Nucleus accumbens (tissue), 56 donors: ENCODE results near the gene GFER.

ENCODE experiments used
- DNase-seq, 56 donors: peaks; one replicate each; lab custom pipeline; 2025; lab: John Stamatoyannopoulos, UW

GFER gene

GRCh38 chr16:1989209-1990100, 5.5 kb downstream of the GFER start, which contains the start of gene SYNGR3:
Gene SYNGR3, plus strand, starts transcription at chr16:1989970. Its CDS starts 133 bp downstream, at chr16:1990103.
- peak in 1 of 56 donors; percentile 24 for DNase-seq

GRCh38 chr16:1990101-1990350, 6.0 kb downstream of the GFER start:
- no peak for DNase-seq

- peak in 3 of 56 donors; percentile 30 to 46 (median 41) for DNase-seq
These were observed 6.5 kb downstream of the GFER start for GRCh38 chr16:1990351-1991134.

- DNase-seq, result no peak
These were observed 7.2 kb downstream of the GFER start for GRCh38 chr16:1991135-1991551.

GRCh38 chr16:1991588-1991947, 7.6 kb downstream of the GFER start:
- DNase-seq, result no peak

GRCh38 chr16:1991948-1992703, 8.1 kb downstream of the GFER start:
- peak in 55 of 56 donors; percentile 34 to 94 (median 80) for DNase-seq

- no peak for DNase-seq
These were observed 8.8 kb downstream of the GFER start for GRCh38 chr16:1992704-1993317.

GRCh38 chr16:1993731-1994131, 9.7 kb downstream of the GFER start:
- no peak for DNase-seq

GRCh38 chr16:1997494-1998359, 13.7 kb downstream of the GFER start:
- DNase-seq, result no peak

GRCh38 chr16:1998360-1998835, 14.4 kb downstream of the GFER start:
- DNase-seq, result no peak

GRCh38 chr16:1998852-1999801, 15.1 kb downstream of the GFER start:
- DNase-seq, result no peak

- peak in 2 of 56 donors; percentile 12 to 28 for DNase-seq
These were observed 16.0 kb downstream of the GFER start for GRCh38 chr16:1999866-2000514.

- no peak for DNase-seq
These were observed 17.0 kb downstream of the GFER start for GRCh38 chr16:2001035-2001434.

- DNase-seq, result no peak
These were observed 17.7 kb downstream of the GFER start for GRCh38 chr16:2001456-2002355.

- no peak for DNase-seq
These were observed 18.6 kb downstream of the GFER start for GRCh38 chr16:2002406-2003230.
